Small intestine (tissue), 7 donors: Measurements from ENCODE around the gene TMEM63A. TPM values are rescaled to one million over a fixed set of nuclear protein-coding genes. Genes with fewer than 3 reads are reported as not detected.
"Not testable (repeated sequence)": the region's sequence is repeated elsewhere in the genome, so short reads cannot be mapped to it uniquely, and the experiment has no call there.

Source experiments
- DNase-seq, 2 donors: peaks; one replicate each; pipeline versions ENCODE4 v3.0.0 to v3.0.0-alpha.2; 2013
- FAIRE-seq: peaks from 2 replicates; lab custom pipeline; 2012; peaks lifted over from hg19 to GRCh38; lab: Jason Lieb, UNC
- H3K27ac ChIP-seq, 3 donors: one replicate each; pipeline ENCODE4 v1.5.1; 2013; ENCODE audit warnings: low read length in 2 of 3, mild to moderate bottlenecking in 2 of 3, control low read depth in 1 of 3, inconsistent platforms in 1 of 3, low read depth in 1 of 3, moderate library complexity in 1 of 3
- H3K27me3 ChIP-seq, 3 donors: one replicate each; pipeline ENCODE4 v1.6.1; 2013; ENCODE audit warnings: low read length in 3 of 3, inconsistent platforms in 1 of 3; ENCODE audit not compliant: control insufficient read depth in 3 of 3, insufficient read depth in 3 of 3
- H3K36me3 ChIP-seq, 3 donors: one replicate each; pipeline ENCODE4 v1.6.1; 2013; ENCODE audit warnings: low read length in 3 of 3, inconsistent platforms in 1 of 3, low read depth in 1 of 3, mild to moderate bottlenecking in 1 of 3, moderate library complexity in 1 of 3; ENCODE audit not compliant: control insufficient read depth in 3 of 3, insufficient read depth in 2 of 3
- H3K4me1 ChIP-seq, 3 donors: one replicate each; pipeline ENCODE4 v1.6.1; 2013; ENCODE audit warnings: low read length in 2 of 3, inconsistent platforms in 1 of 3, low read depth in 1 of 3, mild to moderate bottlenecking in 1 of 3, moderate library complexity in 1 of 3; ENCODE audit not compliant: control insufficient read depth in 3 of 3, insufficient read depth in 2 of 3
- H3K4me3 ChIP-seq, 3 donors: one replicate each; pipeline ENCODE4 v1.5.1; 2013; ENCODE audit warnings: low read length in 3 of 3, control low read depth in 1 of 3, inconsistent platforms in 1 of 3, low read depth in 1 of 3, mild to moderate bottlenecking in 1 of 3, moderate library complexity in 1 of 3
- H3K9me3 ChIP-seq, 2 donors: one replicate each; pipeline ENCODE4 v1.6.1; 2013; ENCODE audit warnings: low read depth in 1 of 2, low read length in 1 of 2; ENCODE audit not compliant: control insufficient read depth in 2 of 2, insufficient read depth in 1 of 2
- WGBS, 3 donors: extraction: QIAGEN DNeasy Blood & Tissue Kit; methylation state at CpG; one replicate each; pipeline ENCODE4 v1.1.7; 2013; 5-methylcytosine and 5-hydroxymethylcytosine counted together
- polyA plus RNA-seq, 4 donors: library from polyadenylated mRNA; stranded (reverse) in 3 of 4; unstranded in 1 of 4; fragments of 200-250 nt in 3 of 4; fragments of 120-200 nt in 1 of 4; gene quantifications; one replicate each; pipeline versions ENCODE4 v1.2.1 to v1.2.3, GENCODE V29; 2013
- donor health status: healthy with polysubstance abuse.
- donor health status: control.
- donor health status: control.
- donor health status: Bipolar disorder and iron deficiency.
- donor health status: healthy.

TMEM63A gene
- polyA plus RNA-seq, 4 donors, result 5.1 to 99.2 (median 35.0) TPM

- DNase-seq, result peak in 1 of 2 donors; percentile 11
- no peak overlapping the region for H3K27ac ChIP-seq
- no peaks in the 10 kb centered on the region for H3K27me3 ChIP-seq
- H3K4me3 ChIP-seq, result no peak overlapping the region
- H3K36me3 ChIP-seq, result peaks cover 0 to 2% (median 0%) of the 10 kb centered on the region in 3 donors
- WGBS, 3 donors, result 18 to 54% (median 36%) methylated on average over 6 of the region's 6 CpGs
- H3K4me1 ChIP-seq, result peaks cover 0 to 28% (median 5%) of the 10 kb centered on the region in 3 donors
- no peaks in the 10 kb centered on the region for H3K9me3 ChIP-seq
- no peak for FAIRE-seq
These were observed 8.4 kb upstream of the TMEM63A start for GRCh38 chr1:225890346-225891228.

GRCh38 chr1:225889743-225890142, 7.6 kb upstream of the TMEM63A start:
- no peaks in the 10 kb centered on the region for H3K9me3 ChIP-seq
- DNase-seq (peak; percentile 29 to 38), FAIRE-seq (no peak)
- H3K4me1 ChIP-seq, result peaks cover 0 to 28% (median 5%) of the 10 kb centered on the region in 3 donors
- H3K36me3 ChIP-seq, result peaks cover 0 to 2% (median 0%) of the 10 kb centered on the region in 3 donors
- H3K27me3 ChIP-seq, result no peaks in the 10 kb centered on the region
- H3K4me3 ChIP-seq, result no peak overlapping the region
- WGBS, 3 donors, result 22 to 54% (median 40%) methylated on average over 5 of the region's 5 CpGs
- peak overlapping the region in 1 of 3 donors; percentile 37 for H3K27ac ChIP-seq

GRCh38 chr1:225888898-225889601, 6.9 kb upstream of the TMEM63A start, which contains the start of gene LEFTY1:
Gene LEFTY1 (minus strand): TSS chr1:225889146. CDS start chr1:225889066, 80 bp downstream.
- H3K9me3 ChIP-seq, result no peaks in the 10 kb centered on the region
- WGBS, 3 donors, result 66 to 75% (median 72%) methylated on average over 11 of the region's 11 CpGs
- H3K27ac ChIP-seq, result peak within 1 kb of the TSS in 1 of 3 donors; percentile 37
- H3K36me3 ChIP-seq, result peaks cover 0 to 2% (median 0%) of the 10 kb centered on the region in 3 donors
- no peak for FAIRE-seq
- H3K27me3 ChIP-seq, result no peaks in the 10 kb centered on the region
- peaks cover 0 to 29% (median 5%) of the 10 kb centered on the region in 3 donors for H3K4me1 ChIP-seq
- no peak within 1 kb of the TSS for H3K4me3 ChIP-seq
- DNase-seq, result peak in 1 of 2 donors; percentile 52

GRCh38 chr1:225888289-225888897, 6.2 kb upstream of the TMEM63A start:
- Histone ChIP-seq H3K9me3 (no peaks in the 10 kb centered on the region), H3K27me3 (no peaks in the 10 kb centered on the region), H3K4me3 (no peak overlapping the region), H3K36me3 (peaks cover 0 to 2% (median 0%) of the 10 kb centered on the region in 3 donors), H3K27ac (no peak overlapping the region), H3K4me1 (peaks cover 0 to 34% (median 5%) of the 10 kb centered on the region in 3 donors)
- FAIRE-seq (no peak), DNase-seq (no peak)
- WGBS, 3 donors, result 83 to 86% (median 84%) methylated on average over 17 to 18 of the region's 18 CpGs

GRCh38 chr1:225887554-225888288, 5.5 kb upstream of the TMEM63A start:
- not testable (repeated sequence) for H3K9me3 ChIP-seq, FAIRE-seq, H3K36me3 ChIP-seq, H3K4me3 ChIP-seq, H3K27me3 ChIP-seq, H3K27ac ChIP-seq, DNase-seq
- WGBS, 3 donors, result 51 to 85% (median 79%) methylated on average over 2 to 53 of the region's 56 CpGs
- peaks cover 0 to 34% (median 5%) of the 10 kb centered on the region in 3 donors for H3K4me1 ChIP-seq

- 92% methylated on average over 7 of the region's 7 CpGs for WGBS, 3 donors
- Histone ChIP-seq H3K27ac (no peak overlapping the region), H3K4me3 (no peak overlapping the region), H3K9me3 (no peaks in the 10 kb centered on the region), H3K36me3 (peaks cover 0 to 2% (median 0%) of the 10 kb centered on the region in 3 donors), H3K27me3 (no peaks in the 10 kb centered on the region), H3K4me1 (peaks cover 0 to 34% (median 5%) of the 10 kb centered on the region in 3 donors)
- FAIRE-seq, result no peak
- no peak for DNase-seq
These were observed 4.8 kb upstream of the TMEM63A start for GRCh38 chr1:225887030-225887314.

- WGBS, 3 donors, result 90 to 94% (median 94%) methylated on average over 19 of the region's 19 CpGs
- H3K27me3 ChIP-seq, result no peaks in the 10 kb centered on the region
- no peaks in the 10 kb centered on the region for H3K9me3 ChIP-seq
- DNase-seq (peak; percentile 54 to 75), FAIRE-seq (no peak)
- H3K4me1 ChIP-seq, result peaks cover 0 to 35% (median 5%) of the 10 kb centered on the region in 3 donors
- H3K36me3 ChIP-seq, result peaks cover 0 to 2% (median 0%) of the 10 kb centered on the region in 3 donors
- no peak overlapping the region for H3K4me3 ChIP-seq
- no peak overlapping the region for H3K27ac ChIP-seq
These were observed 4.2 kb upstream of the TMEM63A start for GRCh38 chr1:225886159-225887029.
